HepG2 (cell line): Measurements from ENCODE around the gene VSTM5. TPM values are rescaled to one million over a fixed set of nuclear protein-coding genes. Genes with fewer than 3 reads are reported as not detected.

Experiments
- ARHGAP35 ChIP-seq: sonication (generic); formaldehyde crosslinking; IDR thresholded peaks from 2 replicates; pipeline ENCODE4 v1.9.0; 2022; ENCODE audit warnings: mild to moderate bottlenecking, inconsistent platforms, moderate library complexity, missing genetic modification reagents, borderline replicate concordance
- CBX1 ChIP-seq: IDR thresholded peaks from one replicate; pipeline ENCODE4 v1.6.1; 2016; ENCODE audit warnings: antibody characterized with exemption, low read depth
- FOXO1 ChIP-seq: sonication (generic); formaldehyde crosslinking; IDR thresholded peaks from 2 replicates; pipeline ENCODE4 v1.4.0; 2020; ENCODE audit warnings: missing genetic modification reagents
- HNRNPK ChIP-seq: fragments of 200-400 bp; formaldehyde crosslinking; IDR thresholded peaks from 2 replicates; pipeline ENCODE4 v1.6.1; 2018; ENCODE audit warnings: low read length, low read depth, moderate library complexity, mild to moderate bottlenecking; ENCODE audit not compliant: poor library complexity, severe bottlenecking
- KDM5B ChIP-seq: sonication (generic); formaldehyde crosslinking; IDR thresholded peaks from 2 replicates; pipeline ENCODE4 v1.4.0; 2020; ENCODE audit warnings: missing genetic modification reagents, mild to moderate bottlenecking, borderline replicate concordance
- MEIS1 ChIP-seq: sonication (generic); formaldehyde crosslinking; IDR thresholded peaks from 2 replicates; pipeline ENCODE4 v1.9.0; 2021; ENCODE audit warnings: mild to moderate bottlenecking, missing genetic modification reagents, moderate library complexity, borderline replicate concordance
- PHF20 ChIP-seq: sonication (generic); formaldehyde crosslinking; IDR thresholded peaks from 2 replicates; pipeline ENCODE4 v1.5.0; 2020; ENCODE audit warnings: mild to moderate bottlenecking, missing genetic modification reagents
- POLR2AphosphoS2 ChIP-seq: IDR thresholded peaks from 2 replicates; pipeline ENCODE4 v1.6.1; 2011; ENCODE audit warnings: low read depth, low read length, improper control_type of control experiment
- RAD21 ChIP-seq: fragments of 450-650 bp; formaldehyde crosslinking; IDR thresholded peaks from 2 replicates; pipeline ENCODE4 v1.5.0; 2020; ENCODE audit warnings: mild to moderate bottlenecking
- SALL1 ChIP-seq: sonication (generic); formaldehyde crosslinking; IDR thresholded peaks from 2 replicates; pipeline ENCODE4 v1.8.0; 2022; ENCODE audit warnings: mild to moderate bottlenecking, missing genetic modification reagents
- SKI ChIP-seq: fragments of 450-650 bp; IDR thresholded peaks from one replicate; pipeline ENCODE4 v1.6.1; 2018; ENCODE audit warnings: mild to moderate bottlenecking; ENCODE audit not compliant: partially characterized antibody
- SP140L ChIP-seq: sonication (generic); formaldehyde crosslinking; IDR thresholded peaks from 2 replicates; pipeline ENCODE4 v1.4.0; 2020; ENCODE audit warnings: missing genetic modification reagents, borderline replicate concordance
- STAT5B ChIP-seq: sonication (generic); formaldehyde crosslinking; IDR thresholded peaks from 2 replicates; pipeline ENCODE4 v1.4.0; 2020; ENCODE audit warnings: missing genetic modification reagents
- TCF7 ChIP-seq: sonication (generic); IDR thresholded peaks from 2 replicates; pipeline ENCODE4 v1.6.1; 2016; ENCODE audit warnings: antibody characterized with exemption, low read depth
- ZBTB1 ChIP-seq: sonication (generic); formaldehyde crosslinking; IDR thresholded peaks from 2 replicates; pipeline ENCODE4 v1.4.0; 2020; ENCODE audit warnings: missing genetic modification reagents, borderline replicate concordance
- ZBTB20 ChIP-seq: sonication (generic); formaldehyde crosslinking; IDR thresholded peaks from 2 replicates; pipeline ENCODE4 v1.8.1; 2023; ENCODE audit warnings: missing genetic modification reagents, low read depth, mild to moderate bottlenecking, borderline replicate concordance
- ZFYVE20 ChIP-seq: sonication (generic); formaldehyde crosslinking; IDR thresholded peaks from 2 replicates; pipeline ENCODE4 v1.8.0; 2023; ENCODE audit warnings: low read depth, mild to moderate bottlenecking, moderate library complexity, missing genetic modification reagents, borderline replicate concordance
- ZMYM2 ChIP-seq: sonication (generic); formaldehyde crosslinking; IDR thresholded peaks from 2 replicates; pipeline ENCODE4 v1.8.0; 2022; ENCODE audit warnings: mild to moderate bottlenecking, missing genetic modification reagents
- ZMYM3 ChIP-seq: sonication (generic); formaldehyde crosslinking; IDR thresholded peaks from 2 replicates; pipeline ENCODE4 v1.5.1; 2020; ENCODE audit warnings: mild to moderate bottlenecking, missing genetic modification reagents
- ZNF274 ChIP-seq: sonication (generic); formaldehyde crosslinking; IDR thresholded peaks from 2 replicates; pipeline ENCODE4 v1.5.1; 2020; ENCODE audit warnings: mild to moderate bottlenecking, missing genetic modification reagents
- ZNF558 ChIP-seq: sonication (generic); formaldehyde crosslinking; IDR thresholded peaks from 2 replicates; pipeline ENCODE4 v1.9.0; 2022; ENCODE audit warnings: mild to moderate bottlenecking, missing genetic modification reagents, borderline replicate concordance
- ZNF768 ChIP-seq: sonication (generic); formaldehyde crosslinking; IDR thresholded peaks from 2 replicates; pipeline ENCODE4 v1.4.0; 2020; ENCODE audit warnings: missing genetic modification reagents
- ZSCAN29 ChIP-seq: sonication (generic); formaldehyde crosslinking; conservative IDR thresholded peaks from 2 replicates; pipeline ENCODE4 v1.4.0; 2020; ENCODE audit warnings: mild to moderate bottlenecking, missing genetic modification reagents
- ZSCAN30 ChIP-seq: sonication (generic); formaldehyde crosslinking; IDR thresholded peaks from 2 replicates; pipeline ENCODE4 v1.5.0; 2020; ENCODE audit warnings: mild to moderate bottlenecking, missing genetic modification reagents
- polyA plus RNA-seq, 8 experiments: library from polyadenylated mRNA; depleted of rRNA in 3 of 8; stranded (reverse) in 7 of 8; unstranded in 1 of 8; fragments of >200 nt; fragmentation: Illumina TruSeq in 4 of 8; extraction: Trizol in 4 of 8; gene quantifications; 2 replicates each; pipeline versions ENCODE4 v1.2.1 to v1.2.3, GENCODE V29; 2011 to 2016; ENCODE audit warnings: low read depth in 4 of 8, missing spikeins in 1 of 8, mixed read lengths in 1 of 8; ENCODE audit not compliant: insufficient read depth in 1 of 8
- total RNA-seq, 5 experiments: library from RNA; depleted of rRNA; stranded (reverse); fragments of >200 nt; fragmentation: Illumina TruSeq; extraction: Trizol; gene quantifications; 2 replicates each; pipeline ENCODE4 v1.2.3, GENCODE V29; 2016; ENCODE audit warnings: low read depth in 1 of 5
- TF ChIP-seq, protein P1 (sequence below): sonication (generic); formaldehyde crosslinking; IDR thresholded peaks from 2 replicates; pipeline ENCODE4 v1.5.1; 2020; ENCODE audit warnings: mild to moderate bottlenecking, missing genetic modification reagents, borderline replicate concordance
- TF ChIP-seq, protein P2 (sequence below): sonication (generic); formaldehyde crosslinking; IDR thresholded peaks from 2 replicates; pipeline ENCODE4 v1.5.1; 2020; ENCODE audit warnings: missing genetic modification reagents, mild to moderate bottlenecking, borderline replicate concordance
- TF ChIP-seq, protein P3 (sequence below): sonication (generic); formaldehyde crosslinking; IDR thresholded peaks from 2 replicates; pipeline ENCODE4 v1.4.0; 2020; ENCODE audit warnings: missing genetic modification reagents, borderline replicate concordance

The VSTM5 gene
- total and polyA plus RNA-seq, 2 of the 13 experiments (the other 11 are each of a cell fraction or from before 2014, with no cell fraction given): not detected

DNA sequence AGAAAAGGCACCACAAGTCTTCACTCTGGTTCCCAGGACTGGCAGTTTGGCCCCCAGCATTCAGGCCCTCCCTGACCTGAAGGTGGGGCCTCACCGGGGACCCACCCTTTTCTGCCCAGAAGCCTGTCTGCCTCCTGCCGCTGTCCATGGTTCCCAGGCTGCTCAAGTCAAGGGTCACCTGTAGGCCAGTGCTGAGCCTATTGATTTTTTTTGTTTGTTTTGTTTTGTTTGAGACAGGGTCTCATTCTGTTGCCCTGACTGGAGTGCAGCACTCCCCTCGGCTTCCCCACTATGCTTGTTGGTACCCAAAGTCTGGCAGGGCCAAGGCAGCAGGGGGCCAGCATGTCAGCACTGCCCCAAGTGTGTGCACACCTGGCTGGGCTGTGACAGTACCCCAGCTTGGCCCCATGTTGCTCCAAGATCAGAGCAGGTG, 77.4 kb downstream of the VSTM5 start (continued):
- TF ChIP-seq, protein P1, sequence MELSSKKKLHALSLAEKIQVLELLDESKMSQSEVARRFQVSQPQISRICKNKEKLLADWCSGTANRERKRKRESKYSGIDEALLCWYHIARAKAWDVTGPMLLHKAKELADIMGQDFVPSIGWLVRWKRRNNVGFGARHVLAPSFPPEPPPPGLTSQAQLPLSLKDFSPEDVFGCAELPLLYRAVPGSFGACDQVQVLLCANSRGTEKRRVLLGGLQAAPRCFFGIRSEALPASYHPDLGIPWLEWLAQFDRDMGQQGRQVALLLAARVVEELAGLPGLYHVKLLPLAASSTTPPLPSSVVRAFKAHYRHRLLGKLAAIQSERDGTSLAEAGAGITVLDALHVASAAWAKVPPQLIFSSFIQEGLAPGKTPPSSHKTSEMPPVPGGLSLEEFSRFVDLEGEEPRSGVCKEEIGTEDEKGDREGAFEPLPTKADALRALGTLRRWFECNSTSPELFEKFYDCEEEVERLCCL (CRISPR knock-in tag): peak; percentile 82; the same call in 1 of the 2 replicates
- no peak for TF ChIP-seq ZSCAN30 (CRISPR knock-in tag)
- TF ChIP-seq SKI: peak; percentile 64
- no peak for TF ChIP-seq ZBTB1 (CRISPR knock-in tag)
- peak; percentile 88; the same call in 1 of the 2 replicates for TF ChIP-seq SP140L
- TF ChIP-seq FOXO1: peak; percentile 80; the same call in 1 of the 2 replicates
- peak; percentile 96 for TF ChIP-seq SALL1 (CRISPR knock-in tag)
- 0 out of 2 replicates have a peak, but pooled peaks have one; percentile 65 for TF ChIP-seq STAT5B (CRISPR knock-in tag)
- 0 out of 2 replicates have a peak, but pooled peaks have one; percentile 36 for TF ChIP-seq ZSCAN29
- TF ChIP-seq, protein P2, sequence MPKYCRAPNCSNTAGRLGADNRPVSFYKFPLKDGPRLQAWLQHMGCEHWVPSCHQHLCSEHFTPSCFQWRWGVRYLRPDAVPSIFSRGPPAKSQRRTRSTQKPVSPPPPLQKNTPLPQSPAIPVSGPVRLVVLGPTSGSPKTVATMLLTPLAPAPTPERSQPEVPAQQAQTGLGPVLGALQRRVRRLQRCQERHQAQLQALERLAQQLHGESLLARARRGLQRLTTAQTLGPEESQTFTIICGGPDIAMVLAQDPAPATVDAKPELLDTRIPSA (CRISPR knock-in tag): no peak
- no peak for TF ChIP-seq ZFYVE20 (CRISPR knock-in tag)
- TF ChIP-seq ZNF274 (CRISPR knock-in tag): no peak
- no peak for TF ChIP-seq MEIS1 (CRISPR knock-in tag)
- TF ChIP-seq CBX1: no peak
- peak; percentile 49; the same call in 1 of the 2 replicates for TF ChIP-seq ZMYM3 (CRISPR knock-in tag)
- no peak for TF ChIP-seq ZNF768 (CRISPR knock-in tag)
- no peak for TF ChIP-seq POLR2AphosphoS2
- no peak; the same call in 1 of the 2 replicates for TF ChIP-seq RAD21 (CRISPR knock-in tag)
- TF ChIP-seq ZBTB20 (CRISPR knock-in tag): no peak; the same call in 1 of the 2 replicates
- no peak; the same call in 1 of the 2 replicates for TF ChIP-seq ZNF558
- TF ChIP-seq, protein P3, sequence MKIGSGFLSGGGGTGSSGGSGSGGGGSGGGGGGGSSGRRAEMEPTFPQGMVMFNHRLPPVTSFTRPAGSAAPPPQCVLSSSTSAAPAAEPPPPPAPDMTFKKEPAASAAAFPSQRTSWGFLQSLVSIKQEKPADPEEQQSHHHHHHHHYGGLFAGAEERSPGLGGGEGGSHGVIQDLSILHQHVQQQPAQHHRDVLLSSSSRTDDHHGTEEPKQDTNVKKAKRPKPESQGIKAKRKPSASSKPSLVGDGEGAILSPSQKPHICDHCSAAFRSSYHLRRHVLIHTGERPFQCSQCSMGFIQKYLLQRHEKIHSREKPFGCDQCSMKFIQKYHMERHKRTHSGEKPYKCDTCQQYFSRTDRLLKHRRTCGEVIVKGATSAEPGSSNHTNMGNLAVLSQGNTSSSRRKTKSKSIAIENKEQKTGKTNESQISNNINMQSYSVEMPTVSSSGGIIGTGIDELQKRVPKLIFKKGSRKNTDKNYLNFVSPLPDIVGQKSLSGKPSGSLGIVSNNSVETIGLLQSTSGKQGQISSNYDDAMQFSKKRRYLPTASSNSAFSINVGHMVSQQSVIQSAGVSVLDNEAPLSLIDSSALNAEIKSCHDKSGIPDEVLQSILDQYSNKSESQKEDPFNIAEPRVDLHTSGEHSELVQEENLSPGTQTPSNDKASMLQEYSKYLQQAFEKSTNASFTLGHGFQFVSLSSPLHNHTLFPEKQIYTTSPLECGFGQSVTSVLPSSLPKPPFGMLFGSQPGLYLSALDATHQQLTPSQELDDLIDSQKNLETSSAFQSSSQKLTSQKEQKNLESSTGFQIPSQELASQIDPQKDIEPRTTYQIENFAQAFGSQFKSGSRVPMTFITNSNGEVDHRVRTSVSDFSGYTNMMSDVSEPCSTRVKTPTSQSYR (CRISPR knock-in tag): peak; percentile 66; the same call in 1 of the 2 replicates
- no peak for TF ChIP-seq ZMYM2 (CRISPR knock-in tag)
- peak; percentile 80; the same call in 1 of the 2 replicates for TF ChIP-seq KDM5B
- TF ChIP-seq PHF20 (CRISPR knock-in tag): no peak
- no peak for TF ChIP-seq HNRNPK
- no peak for TF ChIP-seq TCF7
- TF ChIP-seq ARHGAP35 (CRISPR knock-in tag): 0 out of 2 replicates have a peak, but pooled peaks have one; percentile 67
